Body of pancreas (tissue), 4 donors: ENCODE results near the gene KIT. TPM values are rescaled to one million over a fixed set of nuclear protein-coding genes. Genes with fewer than 3 reads are reported as not detected.

Experiments
- ATAC-seq: fragments of 150-250 bp; one replicate; pipeline ENCODE4 v1.9.1; 2016
- DNase-seq, 4 donors: peaks; one replicate each; pipeline ENCODE4 v3.0.0-alpha.2; 2019
- H3K27ac ChIP-seq, 4 donors: fragments of 200-600 bp; sonication (generic); 1 replicate in 3 of 4; 2 replicates in 1 of 4; pipeline versions ENCODE4 v1.5.1 to v1.6.1; 2016 to 2019; ENCODE audit warnings: mild to moderate bottlenecking in 1 of 4, mixed read lengths in 1 of 4, moderate library complexity in 1 of 4
- H3K27me3 ChIP-seq, 2 donors: fragments of 200-600 bp; sonication (generic); one replicate each; pipeline ENCODE4 v1.6.0; 2016; ENCODE audit warnings: mild to moderate bottlenecking in 1 of 2
- H3K36me3 ChIP-seq, 2 donors: fragments of 200-600 bp; sonication (generic); replicated peaks in 1 of 2; 2 replicates each; pipeline ENCODE4 v1.5.1; 2016; ENCODE audit warnings: low read depth in 2 of 2; ENCODE audit not compliant: insufficient read depth in 1 of 2
- H3K4me1 ChIP-seq: fragments of 200-600 bp; sonication (generic); one replicate; pipeline ENCODE4 v1.6.0; 2016
- H3K4me3 ChIP-seq, 2 donors: fragments of 200-600 bp; sonication (generic); 1 replicate in 1 of 2; 2 replicates in 1 of 2; pipeline ENCODE4 v1.5.1; 2016 to 2019
- H3K9me3 ChIP-seq, 3 donors: fragments of 200-600 bp; sonication (generic); 1 replicate in 2 of 3; 2 replicates in 1 of 3; pipeline ENCODE4 v1.5.1; 2016
- POLR2A ChIP-seq, 3 donors: fragments of 450-650 bp; IDR thresholded peaks; one replicate each; pipeline ENCODE4 v1.6.1; 2016; ENCODE audit warnings: antibody characterized with exemption in 3 of 3, mild to moderate bottlenecking in 2 of 3
- WGBS, 2 donors: methylation state at CpG; one replicate each; pipeline ENCODE4 v1.1.5; 2017; 5-methylcytosine and 5-hydroxymethylcytosine counted together
- intact Hi-C: fragments of 100-400 bp; cut with DNase I; formaldehyde crosslinking; loops from one replicate; pipeline ENCODE4 v1.15.1; 2023
- total RNA-seq, 2 donors: library from RNA; depleted of rRNA; stranded (reverse); fragments of >200 nt; gene quantifications; one replicate each; pipeline ENCODE4 v1.1.0, GENCODE V29; 2016
- TF ChIP-seq, protein P1 (sequence below), 7 experiments: fragments of 450-650 bp in 4 of 7; fragments of 200-600 bp in 3 of 7; sonication (generic) in 3 of 7; IDR thresholded peaks; one replicate each; pipeline ENCODE4 v1.5.1; 2016 to 2019; ENCODE audit warnings: antibody characterized with exemption in 7 of 7

The KIT gene
- total RNA-seq, 2 donors from 2014 or later: 2.1 to 4.0 TPM

DNA sequence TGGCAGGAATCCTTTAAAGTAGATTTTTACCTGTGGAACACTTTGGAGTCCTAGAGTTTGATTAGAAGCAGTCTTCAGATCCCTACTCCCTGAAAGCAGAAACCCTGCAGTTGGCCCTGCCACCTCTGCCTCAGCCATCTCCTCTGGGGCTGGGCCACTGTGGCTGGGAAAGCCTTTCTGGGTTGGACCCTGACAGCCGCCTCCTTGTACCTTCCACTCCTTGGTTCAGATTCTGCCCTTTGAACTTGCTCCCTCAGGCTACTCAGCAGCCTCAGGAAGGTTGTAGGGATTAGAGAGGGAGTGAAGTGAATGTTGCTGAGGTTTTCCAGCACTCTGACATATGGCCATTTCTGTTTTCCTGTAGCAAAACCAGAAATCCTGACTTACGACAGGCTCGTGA lies 65.5 kb downstream of the KIT start:
- H3K4me3 ChIP-seq: no peak overlapping the region
- TF ChIP-seq, protein P1, sequence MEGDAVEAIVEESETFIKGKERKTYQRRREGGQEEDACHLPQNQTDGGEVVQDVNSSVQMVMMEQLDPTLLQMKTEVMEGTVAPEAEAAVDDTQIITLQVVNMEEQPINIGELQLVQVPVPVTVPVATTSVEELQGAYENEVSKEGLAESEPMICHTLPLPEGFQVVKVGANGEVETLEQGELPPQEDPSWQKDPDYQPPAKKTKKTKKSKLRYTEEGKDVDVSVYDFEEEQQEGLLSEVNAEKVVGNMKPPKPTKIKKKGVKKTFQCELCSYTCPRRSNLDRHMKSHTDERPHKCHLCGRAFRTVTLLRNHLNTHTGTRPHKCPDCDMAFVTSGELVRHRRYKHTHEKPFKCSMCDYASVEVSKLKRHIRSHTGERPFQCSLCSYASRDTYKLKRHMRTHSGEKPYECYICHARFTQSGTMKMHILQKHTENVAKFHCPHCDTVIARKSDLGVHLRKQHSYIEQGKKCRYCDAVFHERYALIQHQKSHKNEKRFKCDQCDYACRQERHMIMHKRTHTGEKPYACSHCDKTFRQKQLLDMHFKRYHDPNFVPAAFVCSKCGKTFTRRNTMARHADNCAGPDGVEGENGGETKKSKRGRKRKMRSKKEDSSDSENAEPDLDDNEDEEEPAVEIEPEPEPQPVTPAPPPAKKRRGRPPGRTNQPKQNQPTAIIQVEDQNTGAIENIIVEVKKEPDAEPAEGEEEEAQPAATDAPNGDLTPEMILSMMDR (IDR thresholded peaks at IDR 0.05): no peak
- TF ChIP-seq POLR2A (IDR thresholded peaks at IDR 0.05): no peak
- intact Hi-C loops: no loop called here
- H3K27me3 ChIP-seq: no peaks in the 10 kb centered on the region
- ATAC-seq (no peak), DNase-seq (no peak)
- no peaks in the 10 kb centered on the region for H3K9me3 ChIP-seq
- H3K4me1 ChIP-seq: no peaks in the 10 kb centered on the region
- no peaks in the 10 kb centered on the region for H3K36me3 ChIP-seq
- 62 to 75% methylated on average over 3 of the region's 3 CpGs for WGBS, 2 donors
- H3K27ac ChIP-seq: no peak overlapping the region

DNA sequence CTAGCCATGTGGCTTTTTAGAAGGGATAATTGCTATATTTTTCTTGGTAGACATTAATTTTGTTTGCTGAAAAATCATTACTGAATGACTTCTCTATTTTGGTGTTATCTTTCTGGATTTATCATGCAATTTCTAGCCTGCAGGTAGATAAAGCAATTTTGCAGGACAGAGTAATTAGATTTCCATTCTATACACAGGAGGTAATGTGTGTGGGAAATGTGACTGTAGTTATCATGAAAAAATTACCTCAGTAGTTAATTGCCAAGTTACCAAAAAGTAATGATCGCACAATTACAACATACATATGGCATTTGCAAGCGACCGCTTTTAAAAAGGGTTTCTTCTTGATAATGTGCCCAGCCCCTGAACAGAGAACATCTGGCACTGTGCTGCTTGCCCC lies 66.1 kb downstream of the KIT start:
- ATAC-seq: no peak
- Histone ChIP-seq H3K36me3 (no peaks in the 10 kb centered on the region), H3K9me3 (no peaks in the 10 kb centered on the region), H3K27me3 (no peaks in the 10 kb centered on the region), H3K4me3 (no peak overlapping the region), H3K4me1 (no peaks in the 10 kb centered on the region), H3K27ac (no peak overlapping the region)
- WGBS, 2 donors: 94 to 96% methylated on average over 3 of the region's 3 CpGs
- DNase-seq: no peak
- intact Hi-C loops: no loop called here
- no peak for TF ChIP-seq POLR2A (IDR thresholded peaks at IDR 0.05)
- TF ChIP-seq, protein P1 (IDR thresholded peaks at IDR 0.05): no peak

DNA sequence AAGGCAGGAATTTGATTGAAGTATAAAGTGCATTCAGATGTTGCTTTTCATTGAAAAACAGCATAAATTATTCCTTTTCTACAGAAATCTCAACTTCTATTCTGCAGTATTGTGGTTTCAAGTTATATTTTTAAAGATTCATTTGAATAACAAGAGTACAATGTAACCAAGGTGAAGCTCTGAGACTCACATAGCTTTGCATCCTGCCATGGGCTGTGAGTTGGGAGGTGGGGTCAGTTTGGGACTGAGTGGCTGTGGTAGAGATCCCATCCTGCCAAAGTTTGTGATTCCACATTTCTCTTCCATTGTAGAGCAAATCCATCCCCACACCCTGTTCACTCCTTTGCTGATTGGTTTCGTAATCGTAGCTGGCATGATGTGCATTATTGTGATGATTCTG lies 69.2 kb downstream of the KIT start:
- no peaks in the 10 kb centered on the region for H3K36me3 ChIP-seq
- ATAC-seq (no peak), DNase-seq (no peak)
- intact Hi-C loops: no loop called here
- no peak overlapping the region for H3K27ac ChIP-seq
- no peaks in the 10 kb centered on the region for H3K4me1 ChIP-seq
- no peak overlapping the region for H3K4me3 ChIP-seq
- no peak for TF ChIP-seq POLR2A (IDR thresholded peaks at IDR 0.05)
- TF ChIP-seq, protein P1 (IDR thresholded peaks at IDR 0.05): no peak
- 53 to 75% methylated on average over 2 of the region's 2 CpGs for WGBS, 2 donors
- no peaks in the 10 kb centered on the region for H3K27me3 ChIP-seq
- H3K9me3 ChIP-seq: no peaks in the 10 kb centered on the region

DNA sequence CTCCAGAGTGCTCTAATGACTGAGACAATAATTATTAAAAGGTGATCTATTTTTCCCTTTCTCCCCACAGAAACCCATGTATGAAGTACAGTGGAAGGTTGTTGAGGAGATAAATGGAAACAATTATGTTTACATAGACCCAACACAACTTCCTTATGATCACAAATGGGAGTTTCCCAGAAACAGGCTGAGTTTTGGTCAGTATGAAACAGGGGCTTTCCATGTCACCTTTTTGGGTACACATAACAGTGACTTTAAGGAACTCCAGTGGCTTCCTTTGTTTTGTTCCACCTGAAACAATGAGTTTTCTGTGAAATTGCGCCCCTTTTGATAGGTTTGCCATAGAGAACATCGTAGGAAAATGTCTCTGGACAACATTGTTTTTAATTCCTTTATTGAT lies 69.6 kb downstream of the KIT start:
- intact Hi-C loops: no loop called here
- ATAC-seq: no peak
- 37 to 73% methylated on average over 2 of the region's 2 CpGs for WGBS, 2 donors

DNA sequence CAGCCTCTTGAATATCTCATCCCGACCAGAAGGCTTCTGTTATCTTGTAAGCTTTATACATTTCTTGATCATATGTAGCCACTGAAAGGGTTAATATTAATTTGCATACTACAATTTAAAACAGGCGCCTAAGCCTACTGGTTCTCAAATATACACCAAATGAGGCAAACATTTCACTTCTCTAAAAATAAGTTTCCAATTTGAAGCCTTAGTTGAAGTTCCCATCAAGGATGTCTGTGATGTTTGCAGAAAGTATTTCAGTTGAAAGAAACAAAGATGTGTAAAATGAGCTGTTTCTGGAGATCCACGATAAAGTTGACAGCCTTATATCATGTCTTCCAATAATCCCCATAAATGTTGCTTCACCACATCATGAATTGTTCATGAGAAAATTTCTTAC lies 70.6 kb downstream of the KIT start:
- no peak for DNase-seq
- no peak for ATAC-seq
- Histone ChIP-seq H3K4me1 (no peaks in the 10 kb centered on the region), H3K36me3 (no peaks in the 10 kb centered on the region), H3K4me3 (no peak overlapping the region), H3K27me3 (no peaks in the 10 kb centered on the region), H3K9me3 (no peaks in the 10 kb centered on the region), H3K27ac (no peak overlapping the region)
- TF ChIP-seq POLR2A (IDR thresholded peaks at IDR 0.05): no peak
- intact Hi-C loops: no loop called here
- WGBS, 2 donors: 58 to 71% methylated on average over 3 of the region's 3 CpGs

More for the DNA sequence above, 69.6 kb downstream of the KIT start:
- TF ChIP-seq, protein P1 (IDR thresholded peaks at IDR 0.05): no peak
- no peak for TF ChIP-seq POLR2A (IDR thresholded peaks at IDR 0.05)
- DNase-seq: no peak
- Histone ChIP-seq H3K36me3 (no peaks in the 10 kb centered on the region), H3K27ac (no peak overlapping the region), H3K4me1 (no peaks in the 10 kb centered on the region), H3K9me3 (no peaks in the 10 kb centered on the region), H3K4me3 (no peak overlapping the region), H3K27me3 (no peaks in the 10 kb centered on the region)
